Naive thymus-derived CD4-positive, alpha-beta T cell (primary cell): ENCODE measurements around the gene COPRS. TPM values are rescaled to one million over a fixed set of nuclear protein-coding genes. Genes with fewer than 3 reads are reported as not detected.

Source experiments
- ATAC-seq: fragments of 150-1000 bp; cut with Tn5 transposase; 2 replicates; pipeline ENCODE4 v1.10.0; 2021; ENCODE audit warnings: mild to moderate bottlenecking, moderate library complexity
- CTCF ChIA-PET: fragments of 350-600 bp; sonication (Branson Sonifier 250); formaldehyde crosslinking; loops from one replicate; lab custom pipeline; 2021; ENCODE audit warnings: antibody characterized with exemption; lab: Charles Lee
- POLR2A ChIA-PET: fragments of 350-600 bp; sonication (Branson Sonifier 250); formaldehyde crosslinking; loops from one replicate; lab custom pipeline; 2021; ENCODE audit warnings: antibody characterized with exemption, inconsistent platforms; lab: Charles Lee
- DNase-seq, 9 donors: peaks; one replicate each; pipeline versions ENCODE4 v3.0.0 to v3.0.0-alpha.2; 2020 to 2022; ENCODE audit warnings: mixed read lengths in 1 of 9
- H3K27ac ChIP-seq: one replicate; pipeline ENCODE4 v1.7.0; 2013; ENCODE audit warnings: mild to moderate bottlenecking, low read depth, low read length, moderate library complexity
- H3K27me3 ChIP-seq, 2 donors: one replicate each; pipeline ENCODE4 v1.7.0; 2013; ENCODE audit warnings: low read length in 2 of 2, mild to moderate bottlenecking in 2 of 2, moderate library complexity in 2 of 2; ENCODE audit not compliant: control insufficient read depth in 2 of 2, insufficient read depth in 2 of 2
- H3K36me3 ChIP-seq, 3 experiments: 1 replicate in 2 of 3; 2 replicates in 1 of 3; pipeline ENCODE4 v1.7.0; 2013; ENCODE audit warnings: low read length in 3 of 3, mild to moderate bottlenecking in 3 of 3, moderate library complexity in 1 of 3; ENCODE audit not compliant: insufficient read depth in 3 of 3, control insufficient read depth in 2 of 3
- H3K4me1 ChIP-seq, 2 donors: one replicate each; pipeline ENCODE4 v1.7.0; 2013; ENCODE audit warnings: low read length in 2 of 2, mild to moderate bottlenecking in 2 of 2, moderate library complexity in 1 of 2; ENCODE audit not compliant: control insufficient read depth in 2 of 2, insufficient read depth in 2 of 2
- H3K4me3 ChIP-seq: 2 replicates; pipeline ENCODE4 v1.7.0; 2013; ENCODE audit warnings: mild to moderate bottlenecking, low read length
- H3K9me3 ChIP-seq, 3 experiments: 1 replicate in 2 of 3; 2 replicates in 1 of 3; pipeline ENCODE4 v1.7.0; 2013; ENCODE audit warnings: low read length in 3 of 3; ENCODE audit not compliant: control insufficient read depth in 2 of 3
- H3K27ac Mint-ChIP-seq, 9 donors: one replicate each; pipeline ENCODE4 v1.8.0; 2020 to 2022; ENCODE audit warnings: mixed read lengths in 9 of 9, mild to moderate bottlenecking in 8 of 9, moderate library complexity in 5 of 9, inconsistent platforms in 2 of 9
- H3K27me3 Mint-ChIP-seq, 5 donors: one replicate each; pipeline ENCODE4 v1.8.0; 2021 to 2022; ENCODE audit warnings: mixed read lengths in 5 of 5, mild to moderate bottlenecking in 1 of 5
- H3K36me3 Mint-ChIP-seq, 5 donors: one replicate each; pipeline ENCODE4 v1.8.0; 2020 to 2022; ENCODE audit warnings: mixed read lengths in 5 of 5, mild to moderate bottlenecking in 3 of 5, inconsistent platforms in 1 of 5
- H3K4me1 Mint-ChIP-seq, 7 donors: one replicate each; pipeline ENCODE4 v1.8.0; 2020 to 2022; ENCODE audit warnings: mixed read lengths in 7 of 7, mild to moderate bottlenecking in 3 of 7, inconsistent platforms in 1 of 7
- H3K4me3 Mint-ChIP-seq, 10 donors: one replicate each; pipeline ENCODE4 v1.8.0; 2020 to 2022; ENCODE audit warnings: mild to moderate bottlenecking in 10 of 10, mixed read lengths in 10 of 10, moderate library complexity in 6 of 10, inconsistent platforms in 2 of 10
- H3K9me3 Mint-ChIP-seq, 11 donors: one replicate each; pipeline ENCODE4 v1.8.0; 2020 to 2022; ENCODE audit warnings: mixed read lengths in 11 of 11, mild to moderate bottlenecking in 4 of 11, inconsistent platforms in 1 of 11, moderate library complexity in 1 of 11
- intact Hi-C, 2 donors: fragments of 100-400 bp; cut with micrococcal nuclease; formaldehyde crosslinking; loops; one replicate each; pipeline ENCODE4 v1.15.1; 2023
- polyA plus RNA-seq, 2 donors: library from polyadenylated mRNA; unstranded; fragments of 300-500 nt; fragmentation: Illumina TruSeq; gene quantifications; one replicate each; pipeline ENCODE4 v1.2.3, GENCODE V29; 2021
- total RNA-seq, 6 experiments: library from RNA in 5 of 6; stranded (reverse) in 5 of 6; gene quantifications; 1 replicate in 5 of 6; 2 replicates in 1 of 6; pipeline ENCODE4 v1.2.3 and lab custom pipeline; 2021 to 2026

COPRS gene
- total and polyA plus RNA-seq, 7 experiments from 2014 or later = 2.2 to 20.9 (median 4.9) TPM

DNA sequence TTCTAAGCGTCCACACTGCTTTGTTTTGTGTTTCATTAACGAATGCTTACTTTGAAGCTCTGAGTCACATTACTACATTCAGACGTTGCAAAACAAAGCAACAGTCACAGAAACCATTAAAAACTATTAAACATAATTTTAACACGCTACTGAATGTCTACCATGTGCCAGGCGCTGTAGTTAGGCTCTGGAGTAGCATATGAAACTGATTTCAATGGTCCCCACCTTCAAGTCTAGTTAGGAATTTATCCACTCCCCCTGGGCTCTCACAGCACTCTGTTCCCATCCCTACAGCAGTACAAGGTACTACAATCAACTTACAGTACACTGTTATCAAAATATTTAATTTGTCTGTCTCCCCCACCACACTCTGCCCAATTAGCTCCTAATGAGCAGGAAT is 41.8 kb upstream of the COPRS start:
- peak overlapping the region; percentile 81 for H3K27ac ChIP-seq
- POLR2A ChIA-PET = interaction anchor here (0.5 to 3.3 kb wide), 5 partner anchors 23 to 107 kb away, joined by 3 to 10 read pairs (median 3); partner anchors contain the start of gene SUZ12
- CTCF ChIA-PET = no interaction called here
- no peak for ATAC-seq
- Mint-ChIP-seq H3K27me3 (no peaks in the 10 kb centered on the region), H3K36me3 (peaks cover 0 to 10% (median 3%) of the 10 kb centered on the region in 5 donors), H3K4me1 (peaks cover 0 to 25% (median 9%) of the 10 kb centered on the region in 7 donors), H3K4me3 (no peak overlapping the region), H3K27ac (no peak overlapping the region), H3K9me3 (peaks cover 0 to 2% (median 0%) of the 10 kb centered on the region in 11 donors)
- H3K27me3 ChIP-seq = no peaks in the 10 kb centered on the region
- peaks cover 0 to 10% of the 10 kb centered on the region in 2 donors for H3K4me1 ChIP-seq
- H3K4me3 ChIP-seq = peak overlapping the region; percentile 80
- peak in 1 of 9 donors; percentile 9 for DNase-seq
- H3K36me3 ChIP-seq = peaks cover 0 to 34% (median 0%) of the 10 kb centered on the region in 3 experiments
- H3K9me3 ChIP-seq = no peaks in the 10 kb centered on the region
- intact Hi-C loops = loop anchor here (1.0 to 5.0 kb wide), 14 partner anchors 36 to 1094 kb away; partner anchors contain the start of genes COPRS (in 2 of the 2), RHOT1 (in 2 of the 2), ZNF207 (in 2 of the 2) and EVI2A (in 1 of the 2)

DNA sequence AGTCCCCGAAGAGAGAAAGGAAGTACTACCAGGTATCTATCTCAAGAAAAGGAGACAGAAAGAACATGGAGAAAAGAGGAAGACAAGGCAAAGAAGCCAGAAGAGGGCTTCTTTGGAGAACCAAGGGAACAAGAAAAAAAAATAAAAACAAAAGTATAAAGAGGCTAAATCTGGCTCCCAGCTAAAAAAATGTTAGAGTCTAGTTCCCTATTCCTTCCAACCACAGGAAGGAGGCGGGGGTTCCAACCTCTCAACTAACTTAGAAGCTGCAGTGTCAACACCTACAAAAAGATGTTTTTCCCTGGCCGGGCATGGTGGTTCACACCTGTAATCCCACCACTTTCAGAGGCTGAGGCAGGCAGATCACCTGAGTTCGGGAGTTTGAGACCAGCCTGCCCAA is 29.1 kb upstream of the COPRS start:
- ATAC-seq (peak; percentile 44), DNase-seq (no peak)
- intact Hi-C loops = no loop called here
- Mint-ChIP-seq H3K9me3 (no peaks in the 10 kb centered on the region), H3K27ac (peak overlapping the region in 2 of 9 donors; percentile 10 to 38), H3K27me3 (no peaks in the 10 kb centered on the region), H3K4me3 (no peak overlapping the region), H3K4me1 (peaks cover 0 to 5% (median 0%) of the 10 kb centered on the region in 7 donors), H3K36me3 (peaks cover 4 to 57% (median 28%) of the 10 kb centered on the region in 5 donors)
- H3K4me3 ChIP-seq = no peak overlapping the region
- POLR2A ChIA-PET = no interaction called here
- H3K27ac ChIP-seq = no peak overlapping the region
- no peaks in the 10 kb centered on the region for H3K27me3 ChIP-seq
- no peaks in the 10 kb centered on the region for H3K9me3 ChIP-seq
- CTCF ChIA-PET = no interaction called here
- H3K4me1 ChIP-seq = no peaks in the 10 kb centered on the region
- peaks cover 12 to 89% (median 20%) of the 10 kb centered on the region in 3 experiments for H3K36me3 ChIP-seq

DNA sequence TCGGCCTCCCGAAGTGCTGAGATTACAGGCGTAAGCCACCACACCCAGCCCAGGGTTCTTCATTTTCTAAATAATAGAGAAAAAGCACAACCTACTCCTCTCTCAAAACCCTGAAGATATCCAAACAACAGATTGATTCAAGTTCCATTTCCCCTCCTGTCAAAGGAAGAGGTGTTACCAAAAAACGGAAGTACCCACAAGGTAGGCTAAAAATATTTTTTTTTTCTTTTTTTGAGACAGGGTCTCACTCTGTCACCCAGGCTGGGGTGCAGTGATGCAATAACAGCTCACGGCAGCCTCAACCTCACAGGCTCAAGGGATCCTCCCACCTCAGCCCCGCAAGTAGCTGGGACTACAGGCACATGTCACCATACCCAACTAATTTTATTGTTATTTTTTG is 23.5 kb upstream of the COPRS start:
- H3K9me3 ChIP-seq = no peaks in the 10 kb centered on the region
- intact Hi-C loops = no loop called here
- ChIA-PET CTCF (no interaction called here), POLR2A (no interaction called here)
- Mint-ChIP-seq H3K4me1 (peaks cover 0 to 15% (median 3%) of the 10 kb centered on the region in 7 donors), H3K27me3 (no peaks in the 10 kb centered on the region), H3K27ac (peak overlapping the region in 1 of 9 donors; percentile 61), H3K9me3 (no peaks in the 10 kb centered on the region), H3K4me3 (no peak overlapping the region), H3K36me3 (peaks cover 5 to 52% (median 24%) of the 10 kb centered on the region in 5 donors)
- DNase-seq (no peak), ATAC-seq (no peak)
- H3K27me3 ChIP-seq = no peaks in the 10 kb centered on the region
- no peaks in the 10 kb centered on the region for H3K4me1 ChIP-seq
- H3K36me3 ChIP-seq = peaks cover 15 to 92% (median 19%) of the 10 kb centered on the region in 3 experiments
- H3K4me3 ChIP-seq = no peak overlapping the region
- H3K27ac ChIP-seq = no peak overlapping the region

DNA sequence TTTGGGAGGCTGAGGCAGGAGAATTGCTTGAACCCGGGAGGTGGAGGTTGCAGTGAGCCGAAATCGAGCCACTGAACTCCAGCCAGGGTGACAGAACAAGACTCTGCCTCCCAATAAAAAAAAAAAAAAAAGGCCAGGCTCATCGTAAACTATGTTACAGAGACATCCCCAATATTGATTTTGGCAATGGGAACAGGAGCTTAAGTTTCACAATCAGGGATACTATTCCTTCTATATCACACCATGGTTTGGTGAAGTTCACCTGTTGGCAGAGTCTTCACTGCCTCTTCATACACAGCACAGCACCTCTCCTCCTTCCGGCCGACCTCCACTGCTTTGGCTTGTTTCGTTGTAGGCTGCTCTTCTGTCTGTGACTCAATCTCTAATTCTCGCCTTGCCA is 21.3 kb upstream of the COPRS start:
- Mint-ChIP-seq H3K4me1 (peaks cover 0 to 12% (median 3%) of the 10 kb centered on the region in 7 donors), H3K27ac (peak overlapping the region in 3 of 9 donors; percentile 3 to 67 (median 33)), H3K27me3 (no peaks in the 10 kb centered on the region), H3K36me3 (peaks cover 5 to 43% (median 19%) of the 10 kb centered on the region in 5 donors), H3K4me3 (no peak overlapping the region), H3K9me3 (no peaks in the 10 kb centered on the region)
- DNase-seq = no peak
- no peak overlapping the region for H3K27ac ChIP-seq
- no peak overlapping the region for H3K4me3 ChIP-seq
- no peaks in the 10 kb centered on the region for H3K4me1 ChIP-seq
- peaks cover 6 to 84% (median 11%) of the 10 kb centered on the region in 3 experiments for H3K36me3 ChIP-seq
- ChIA-PET CTCF (no interaction called here), POLR2A (no interaction called here)
- H3K27me3 ChIP-seq = no peaks in the 10 kb centered on the region
- ATAC-seq = no peak
- intact Hi-C loops = no loop called here
- H3K9me3 ChIP-seq = no peaks in the 10 kb centered on the region

DNA sequence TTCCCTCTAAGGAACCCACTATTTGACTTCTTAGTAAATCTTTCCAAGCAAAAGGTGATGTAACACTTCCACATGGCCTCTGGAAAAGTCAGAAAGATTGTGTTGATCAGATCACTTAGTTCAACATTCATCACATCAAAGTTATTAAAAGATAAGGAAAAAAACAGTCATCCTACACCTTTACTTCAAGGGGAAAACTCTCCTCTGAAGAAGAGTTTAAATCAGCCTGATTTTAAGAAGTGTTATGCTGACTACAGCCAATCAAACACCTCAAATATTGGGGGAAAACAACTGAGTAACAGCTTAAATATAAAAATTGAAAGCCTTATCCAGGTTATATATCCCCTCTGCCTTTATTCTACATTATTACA is 19.6 kb upstream of the COPRS start:
- Mint-ChIP-seq H3K4me3 (no peak overlapping the region), H3K27ac (peak overlapping the region in 2 of 9 donors; percentile 43 to 69), H3K9me3 (no peaks in the 10 kb centered on the region), H3K36me3 (peaks cover 5 to 37% (median 18%) of the 10 kb centered on the region in 5 donors), H3K4me1 (peaks cover 0 to 12% (median 3%) of the 10 kb centered on the region in 7 donors), H3K27me3 (no peaks in the 10 kb centered on the region)
- intact Hi-C loops = no loop called here
- H3K4me3 ChIP-seq = no peak overlapping the region
- ChIA-PET POLR2A (no interaction called here), CTCF (no interaction called here)
- H3K9me3 ChIP-seq = no peaks in the 10 kb centered on the region
- no peak for DNase-seq
- no peak for ATAC-seq
- H3K27ac ChIP-seq = no peak overlapping the region
- no peaks in the 10 kb centered on the region for H3K27me3 ChIP-seq
- H3K36me3 ChIP-seq = peaks cover 10 to 82% (median 11%) of the 10 kb centered on the region in 3 experiments
- no peaks in the 10 kb centered on the region for H3K4me1 ChIP-seq

DNA sequence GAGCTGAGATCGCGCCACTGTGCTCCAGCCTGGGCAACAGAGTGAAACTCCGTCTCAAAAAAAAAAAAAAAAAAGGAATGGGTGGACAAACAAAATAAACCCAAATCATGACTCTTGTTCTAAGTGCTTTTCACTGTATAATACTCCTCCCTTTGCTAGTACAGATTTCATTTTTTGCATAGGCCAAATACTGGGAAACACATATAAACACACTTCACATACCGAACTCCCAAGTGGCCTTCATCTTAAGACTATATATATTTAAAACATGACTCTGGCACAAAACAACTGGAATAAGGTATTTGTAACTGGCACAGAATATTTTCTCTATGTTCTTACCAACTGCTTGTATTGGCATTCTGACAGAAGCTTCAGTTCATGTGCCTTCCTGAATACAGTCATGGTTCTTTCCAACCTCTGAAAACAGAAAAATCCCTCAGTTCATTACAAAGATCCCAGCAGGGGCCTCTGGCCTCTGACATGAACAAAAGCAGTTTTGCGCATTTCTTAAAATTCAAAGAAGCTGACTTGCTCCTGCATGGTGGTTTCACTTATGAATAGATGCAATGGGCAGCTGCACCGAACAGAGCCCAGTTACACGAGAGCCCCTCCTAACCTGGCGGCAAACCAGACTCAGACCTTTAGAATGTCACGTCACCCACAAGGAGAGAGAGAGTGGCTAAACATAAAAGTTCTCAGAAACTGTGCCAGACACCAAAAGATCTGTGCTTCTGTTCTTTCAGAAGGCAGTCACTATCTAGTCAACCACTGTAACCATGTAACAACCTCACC is 19.1 kb upstream of the COPRS start:
- Mint-ChIP-seq H3K4me3 (peak overlapping the region in 1 of 10 donors; percentile 5), H3K27ac (peak overlapping the region in 4 of 9 donors; percentile 12 to 77 (median 30)), H3K4me1 (peaks cover 0 to 11% (median 3%) of the 10 kb centered on the region in 7 donors), H3K27me3 (no peaks in the 10 kb centered on the region), H3K9me3 (no peaks in the 10 kb centered on the region), H3K36me3 (peaks cover 5 to 34% (median 22%) of the 10 kb centered on the region in 5 donors)
- Histone ChIP-seq H3K4me1 (no peaks in the 10 kb centered on the region), H3K36me3 (peaks cover 12 to 83% (median 16%) of the 10 kb centered on the region in 3 experiments), H3K4me3 (no peak overlapping the region), H3K27ac (no peak overlapping the region), H3K27me3 (no peaks in the 10 kb centered on the region), H3K9me3 (no peaks in the 10 kb centered on the region)
- POLR2A ChIA-PET = no interaction called here
- ATAC-seq = no peak
- CTCF ChIA-PET = no interaction called here
- intact Hi-C loops = no loop called here
- DNase-seq = no peak
